HepG2 (cell line): Measurements from ENCODE around the gene RASSF9. TPM values are rescaled to one million over a fixed set of nuclear protein-coding genes. Genes with fewer than 3 reads are reported as not detected.

ENCODE experiments used
- ATAC-seq: fragments of 200-7000 bp; cut with Tn5 transposase; 3 replicates; pipeline ENCODE4 v1.9.1; 2020; ENCODE audit warnings: mild to moderate bottlenecking, moderate library complexity
- BruUV-seq: library from RNA; stranded (reverse); fragments of 400-500 nt; replicated peaks from 2 replicates; lab custom pipeline; 2021; lab: Mats Ljungman, UMichigan
- CTCF ChIA-PET: fragments of 300-600 bp; formaldehyde crosslinking; extraction: SDS; loops from one replicate; lab custom pipeline; 2021; ENCODE audit warnings: low total read pairs, inconsistent platforms, low intra/inter-chr PET ratio; lab: Yijun Ruan, JAX
- POLR2A ChIA-PET: fragments of 350-600 bp; sonication (Branson Sonifier 250); formaldehyde crosslinking; loops from one replicate; lab custom pipeline; 2020; ENCODE audit warnings: antibody characterized with exemption, inconsistent platforms; lab: Yijun Ruan, JAX
- DNase-seq: peaks from one replicate; pipeline ENCODE4 v3.0.0-alpha.2; 2015; ENCODE audit warnings: low spot score
- FAIRE-seq: peaks from 3 replicates; lab custom pipeline; 2011; peaks lifted over from hg19 to GRCh38; lab: Jason Lieb, UNC
- H2AFZ ChIP-seq: one replicate; pipeline ENCODE4 v1.6.1; 2011; ENCODE audit warnings: low read length, inconsistent platforms
- H3K27ac ChIP-seq: fragments of 300-600 bp; 3 replicates; pipeline ENCODE4 v1.8.0; 2011; ENCODE audit warnings: mixed run types, mild to moderate bottlenecking, mixed read lengths, low read length, inconsistent platforms; ENCODE audit not compliant: insufficient read depth; ENCODE audit errors: extremely low read length
- H3K27me3 ChIP-seq, 2 experiments: fragments of 200-600 bp in 1 of 2; 2 replicates in 1 of 2; 3 replicates in 1 of 2; pipeline versions ENCODE4 v1.6.0 to v1.8.0; 2011; ENCODE audit warnings: low read length in 2 of 2, mild to moderate bottlenecking in 2 of 2, moderate library complexity in 2 of 2, inconsistent platforms in 1 of 2; ENCODE audit not compliant: insufficient read depth in 2 of 2, control insufficient read depth in 1 of 2
- H3K36me3 ChIP-seq, 2 experiments: fragments of 200-600 bp in 1 of 2; replicated peaks in 1 of 2; 2 replicates in 1 of 2; 3 replicates in 1 of 2; pipeline versions ENCODE4 v1.5.1 to v1.8.0; 2011; ENCODE audit warnings: low read length in 2 of 2, inconsistent platforms in 1 of 2; ENCODE audit not compliant: insufficient read depth in 2 of 2, control insufficient read depth in 1 of 2
- H3K4me1 ChIP-seq: 2 replicates; pipeline ENCODE4 v1.5.1; 2012; ENCODE audit warnings: low read length, inconsistent platforms; ENCODE audit not compliant: insufficient read depth
- H3K4me2 ChIP-seq: 2 replicates; pipeline ENCODE4 v1.6.0; 2011; ENCODE audit warnings: low read depth, low read length, inconsistent platforms
- H3K4me3 ChIP-seq, 3 experiments: fragments of 200-600 bp in 1 of 3; sonication (generic), shearing (Covaris generic) in 1 of 3; replicated peaks in 1 of 3; 2 replicates each; pipeline ENCODE4 v1.5.1; 2011 to 2016; ENCODE audit warnings: low read length in 3 of 3, inconsistent platforms in 2 of 3, low read depth in 2 of 3, mild to moderate bottlenecking in 2 of 3, control low read depth in 1 of 3, mixed read lengths in 1 of 3; ENCODE audit not compliant: insufficient read depth in 1 of 3
- H3K79me2 ChIP-seq: one replicate; pipeline ENCODE4 v1.6.1; 2011; ENCODE audit warnings: low read length, inconsistent platforms; ENCODE audit not compliant: insufficient read depth
- H3K9ac ChIP-seq: 2 replicates; pipeline ENCODE4 v1.6.0; 2011; ENCODE audit warnings: mild to moderate bottlenecking, low read depth, low read length, inconsistent platforms; ENCODE audit not compliant: insufficient read depth
- H3K9me3 ChIP-seq: 2 replicates; pipeline ENCODE4 v1.5.1; 2012; ENCODE audit warnings: mild to moderate bottlenecking, low read length
- H4K20me1 ChIP-seq: 2 replicates; pipeline ENCODE4 v1.6.0; 2011; ENCODE audit warnings: inconsistent platforms, mild to moderate bottlenecking, low read length, moderate library complexity; ENCODE audit not compliant: insufficient read depth
- ATF7 ChIP-seq, 2 experiments: fragments of 450-650 bp in 1 of 2; sonication (generic) in 1 of 2; formaldehyde crosslinking in 1 of 2; IDR thresholded peaks; 2 replicates each; pipeline versions ENCODE4 v1.4.0 to v1.6.1; 2016 to 2020; ENCODE audit warnings: antibody characterized with exemption in 1 of 2, mild to moderate bottlenecking in 1 of 2, missing genetic modification reagents in 1 of 2
- KDM1A ChIP-seq: IDR thresholded peaks from 2 replicates; pipeline ENCODE4 v1.6.1; 2016; ENCODE audit warnings: missing compliant biosample characterization
- KDM2A ChIP-seq: sonication (generic); formaldehyde crosslinking; IDR thresholded peaks from 2 replicates; pipeline ENCODE4 v1.4.0; 2020; ENCODE audit warnings: low read depth, missing genetic modification reagents, borderline replicate concordance
- NFATC3 ChIP-seq: sonication (generic); formaldehyde crosslinking; IDR thresholded peaks from 2 replicates; pipeline ENCODE4 v1.5.1; 2020; ENCODE audit warnings: mild to moderate bottlenecking, missing genetic modification reagents
- POLR2G ChIP-seq: fragments of 200-400 bp; formaldehyde crosslinking; IDR thresholded peaks from 2 replicates; pipeline ENCODE4 v1.6.1; 2018; ENCODE audit warnings: mild to moderate bottlenecking, low read depth, low read length, moderate library complexity
- ZNF17 ChIP-seq: sonication (generic); formaldehyde crosslinking; IDR thresholded peaks from 2 replicates; pipeline ENCODE4 v1.5.0; 2020; ENCODE audit warnings: mild to moderate bottlenecking, missing genetic modification reagents
- ZNF556 ChIP-seq: sonication (generic); formaldehyde crosslinking; IDR thresholded peaks from 2 replicates; pipeline ENCODE4 v1.4.0; 2020; ENCODE audit warnings: mild to moderate bottlenecking, missing genetic modification reagents, borderline replicate concordance
- ZNF564 ChIP-seq: sonication (generic); formaldehyde crosslinking; IDR thresholded peaks from 2 replicates; pipeline ENCODE4 v1.8.1; 2023; ENCODE audit warnings: mild to moderate bottlenecking, missing genetic modification reagents
- in situ Hi-C: cut with HindIII; loops from 2 replicates; pipeline ENCODE4 v1.10.0; 2017; ENCODE audit warnings: low pct_unique_long_range_greater_than_20kb; ENCODE audit not compliant: extremely low pct_ligation_motif_present
- intact Hi-C: fragments of 100-400 bp; cut with micrococcal nuclease; formaldehyde crosslinking; loops from one replicate; pipeline ENCODE4 v1.10.0; 2022; ENCODE audit not compliant: unreplicated experiment
- polyA plus RNA-seq, 8 experiments: library from polyadenylated mRNA; depleted of rRNA in 3 of 8; stranded (reverse) in 7 of 8; unstranded in 1 of 8; fragments of >200 nt; fragmentation: Illumina TruSeq in 4 of 8; extraction: Trizol in 4 of 8; gene quantifications; 2 replicates each; pipeline versions ENCODE4 v1.2.1 to v1.2.3, GENCODE V29; 2011 to 2016; ENCODE audit warnings: low read depth in 4 of 8, missing spikeins in 1 of 8, mixed read lengths in 1 of 8; ENCODE audit not compliant: insufficient read depth in 1 of 8
- total RNA-seq, 5 experiments: library from RNA; depleted of rRNA; stranded (reverse); fragments of >200 nt; fragmentation: Illumina TruSeq; extraction: Trizol; gene quantifications; 2 replicates each; pipeline ENCODE4 v1.2.3, GENCODE V29; 2016; ENCODE audit warnings: low read depth in 1 of 5
- TF ChIP-seq, protein P1 (sequence below), 2 experiments: sonication (generic) in 1 of 2; formaldehyde crosslinking in 1 of 2; IDR thresholded peaks; 2 replicates each; pipeline versions ENCODE4 v1.6.1 to v1.9.0; 2014 to 2022; ENCODE audit warnings: antibody characterized with exemption in 1 of 2, borderline replicate concordance in 1 of 2, inconsistent platforms in 1 of 2, low read depth in 1 of 2, missing genetic modification reagents in 1 of 2

RASSF9 gene
- total and polyA plus RNA-seq, 2 of the 13 experiments (the other 11 are each of a cell fraction or from before 2014, with no cell fraction given), result not detected

- 0 out of 5 replicates have a peak, but pooled peaks cover 0 to 2% of the 10 kb centered on the region in 2 experiments for H3K27me3 ChIP-seq
- H3K9me3 ChIP-seq, result no peaks in the 10 kb centered on the region
- no peak overlapping the region for H3K4me2 ChIP-seq
- H2AFZ ChIP-seq, result no peak overlapping the region
- no peak overlapping the region for H3K27ac ChIP-seq
- H3K4me3 ChIP-seq, result no peak overlapping the region
- ATAC-seq, result no peak
- POLR2A ChIA-PET, result no interaction called here
- CTCF ChIA-PET, result no interaction called here
- H4K20me1 ChIP-seq, result no peaks in the 10 kb centered on the region
- no TSS peak for BruUV-seq
- no peaks in the 10 kb centered on the region for H3K4me1 ChIP-seq
- intact Hi-C loops (no loop called here), in situ Hi-C loops (no loop called here)
- FAIRE-seq, result no peak
- no peak overlapping the region for H3K9ac ChIP-seq
- H3K36me3 ChIP-seq, result no peaks in the 10 kb centered on the region
- TF ChIP-seq ZNF17, result no peak
- TF ChIP-seq, protein P1, sequence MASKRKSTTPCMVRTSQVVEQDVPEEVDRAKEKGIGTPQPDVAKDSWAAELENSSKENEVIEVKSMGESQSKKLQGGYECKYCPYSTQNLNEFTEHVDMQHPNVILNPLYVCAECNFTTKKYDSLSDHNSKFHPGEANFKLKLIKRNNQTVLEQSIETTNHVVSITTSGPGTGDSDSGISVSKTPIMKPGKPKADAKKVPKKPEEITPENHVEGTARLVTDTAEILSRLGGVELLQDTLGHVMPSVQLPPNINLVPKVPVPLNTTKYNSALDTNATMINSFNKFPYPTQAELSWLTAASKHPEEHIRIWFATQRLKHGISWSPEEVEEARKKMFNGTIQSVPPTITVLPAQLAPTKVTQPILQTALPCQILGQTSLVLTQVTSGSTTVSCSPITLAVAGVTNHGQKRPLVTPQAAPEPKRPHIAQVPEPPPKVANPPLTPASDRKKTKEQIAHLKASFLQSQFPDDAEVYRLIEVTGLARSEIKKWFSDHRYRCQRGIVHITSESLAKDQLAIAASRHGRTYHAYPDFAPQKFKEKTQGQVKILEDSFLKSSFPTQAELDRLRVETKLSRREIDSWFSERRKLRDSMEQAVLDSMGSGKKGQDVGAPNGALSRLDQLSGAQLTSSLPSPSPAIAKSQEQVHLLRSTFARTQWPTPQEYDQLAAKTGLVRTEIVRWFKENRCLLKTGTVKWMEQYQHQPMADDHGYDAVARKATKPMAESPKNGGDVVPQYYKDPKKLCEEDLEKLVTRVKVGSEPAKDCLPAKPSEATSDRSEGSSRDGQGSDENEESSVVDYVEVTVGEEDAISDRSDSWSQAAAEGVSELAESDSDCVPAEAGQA (IDR thresholded peaks at IDR 0.05; ENCODE audit: low read depth), result no peak
- TF ChIP-seq, protein P1 (CRISPR knock-in tag; IDR thresholded peaks at IDR 0.05; ENCODE audit: borderline replicate concordance), result no peak
- TF ChIP-seq KDM2A (CRISPR knock-in tag), result no peak
- TF ChIP-seq ZNF556 (CRISPR knock-in tag), result no peak
- TF ChIP-seq NFATC3 (CRISPR knock-in tag), result no peak
- no peak for TF ChIP-seq ZNF564
- no peak for TF ChIP-seq ATF7 (IDR thresholded peaks at IDR 0.05)
- TF ChIP-seq ATF7 (CRISPR knock-in tag; IDR thresholded peaks at IDR 0.05), result no peak
- no peak for TF ChIP-seq KDM1A (CRISPR knock-in tag)
- TF ChIP-seq POLR2G, result no peak
- DNase-seq, result no peak
- no peaks in the 10 kb centered on the region for H3K79me2 ChIP-seq
Measured at GRCh38 chr12:85775091-85775490, 61.1 kb downstream of the RASSF9 start.
